ENCODE results near the gene TSHZ2. TPM values are rescaled to one million over a fixed set of nuclear protein-coding genes. Genes with fewer than 3 reads are reported as not detected.

The TSHZ2 gene
- total RNA-seq, 1 donor from 2014 or later = 22.9 TPM

- peaks cover 13% of the 10 kb centered on the region for H3K4me1 Mint-ChIP-seq (ENCODE audit: low read depth)
- H3K9me3 Mint-ChIP-seq (ENCODE audit: low read depth) = no peaks in the 10 kb centered on the region
- no peak for DNase-seq (ENCODE audit: low spot score, unreplicated experiment)
- H3K4me3 Mint-ChIP-seq (ENCODE audit: low read depth) = no peak overlapping the region
- H3K27me3 Mint-ChIP-seq = no peaks in the 10 kb centered on the region
- H3K36me3 Mint-ChIP-seq (ENCODE audit: insufficient read depth) = peaks cover 2% of the 10 kb centered on the region
- no peak for TF ChIP-seq CTCF (IDR thresholded peaks at IDR 0.05; ENCODE audit: unreplicated experiment)
- H3K27ac Mint-ChIP-seq = no peak overlapping the region
Observed at GRCh38 chr20:53059848-53060247, 87.7 kb downstream of the TSHZ2 start.

- H3K4me3 Mint-ChIP-seq (ENCODE audit: low read depth) = no peak overlapping the region
- H3K27me3 Mint-ChIP-seq = no peaks in the 10 kb centered on the region
- H3K36me3 Mint-ChIP-seq (ENCODE audit: insufficient read depth) = no peaks in the 10 kb centered on the region
Observed at GRCh38 chr20:53061192-53062108, 89.3 kb downstream of the TSHZ2 start.

GRCh38 chr20:53064935-53065334 is 92.8 kb downstream of the TSHZ2 start:
- peaks cover 4% of the 10 kb centered on the region for H3K9me3 Mint-ChIP-seq (ENCODE audit: low read depth)
- peaks cover 18% of the 10 kb centered on the region for H3K4me1 Mint-ChIP-seq (ENCODE audit: low read depth)
- no peak overlapping the region for H3K4me3 Mint-ChIP-seq (ENCODE audit: low read depth)

More at GRCh38 chr20:53061192-53062108, 89.3 kb downstream of the TSHZ2 start:
- H3K27ac Mint-ChIP-seq = no peak overlapping the region
- no peaks in the 10 kb centered on the region for H3K9me3 Mint-ChIP-seq (ENCODE audit: low read depth)
- no peak for TF ChIP-seq CTCF (IDR thresholded peaks at IDR 0.05; ENCODE audit: unreplicated experiment)
- no peak for DNase-seq (ENCODE audit: low spot score, unreplicated experiment)
- peaks cover 5% of the 10 kb centered on the region for H3K4me1 Mint-ChIP-seq (ENCODE audit: low read depth)

GRCh38 chr20:53068241-53068640 is 96.1 kb downstream of the TSHZ2 start:
- no peak for TF ChIP-seq CTCF (IDR thresholded peaks at IDR 0.05; ENCODE audit: unreplicated experiment)
- no peak overlapping the region for H3K4me3 Mint-ChIP-seq (ENCODE audit: low read depth)

More at GRCh38 chr20:53064935-53065334, 92.8 kb downstream of the TSHZ2 start:
- Mint-ChIP-seq H3K27me3 (no peaks in the 10 kb centered on the region), H3K36me3 (ENCODE audit: insufficient read depth) (peaks cover 7% of the 10 kb centered on the region), H3K27ac (no peak overlapping the region)
- no peak for DNase-seq (ENCODE audit: low spot score, unreplicated experiment)
- TF ChIP-seq CTCF (IDR thresholded peaks at IDR 0.05; ENCODE audit: unreplicated experiment) = no peak

GRCh38 chr20:53069132-53069531 is 97.0 kb downstream of the TSHZ2 start:
- Mint-ChIP-seq H3K4me1 (ENCODE audit: low read depth) (peaks cover 30% of the 10 kb centered on the region), H3K9me3 (ENCODE audit: low read depth) (peaks cover 4% of the 10 kb centered on the region), H3K27me3 (no peaks in the 10 kb centered on the region), H3K4me3 (ENCODE audit: low read depth) (peak overlapping the region; percentile 29), H3K27ac (peak overlapping the region; percentile 53), H3K36me3 (ENCODE audit: insufficient read depth) (peaks cover 7% of the 10 kb centered on the region)
- DNase-seq (ENCODE audit: low spot score, unreplicated experiment) = no peak
- TF ChIP-seq CTCF (IDR thresholded peaks at IDR 0.05; ENCODE audit: unreplicated experiment) = no peak

More at GRCh38 chr20:53068241-53068640, 96.1 kb downstream of the TSHZ2 start:
- H3K4me1 Mint-ChIP-seq (ENCODE audit: low read depth) = peaks cover 30% of the 10 kb centered on the region
- H3K27me3 Mint-ChIP-seq = no peaks in the 10 kb centered on the region
- peak overlapping the region; percentile 71 for H3K27ac Mint-ChIP-seq
- peaks cover 7% of the 10 kb centered on the region for H3K36me3 Mint-ChIP-seq (ENCODE audit: insufficient read depth)
- peaks cover 4% of the 10 kb centered on the region for H3K9me3 Mint-ChIP-seq (ENCODE audit: low read depth)
- no peak for DNase-seq (ENCODE audit: low spot score, unreplicated experiment)

Data from progenitor cell of endocrine pancreas (in vitro differentiated cells).